Liver (tissue), 9 donors: ENCODE results near the gene DOK6. TPM values are rescaled to one million over a fixed set of nuclear protein-coding genes. Genes with fewer than 3 reads are reported as not detected.
"Not testable (repeated sequence)": the region's sequence is repeated elsewhere in the genome, so short reads cannot be mapped to it uniquely, and the experiment has no call there.

ENCODE experiments used
- DNase-seq: peaks from one replicate; pipeline ENCODE4 v3.0.0-alpha.2; 2017; ENCODE audit warnings: low spot score
- H3K27ac ChIP-seq, 2 donors: one replicate each; pipeline ENCODE4 v1.7.0; 2013; ENCODE audit warnings: inconsistent platforms in 2 of 2, low read length in 2 of 2, control low read depth in 1 of 2, low read depth in 1 of 2, mild to moderate bottlenecking in 1 of 2
- H3K27me3 ChIP-seq, 4 donors: one replicate each; pipeline versions ENCODE4 v1.6.1 to v1.7.0; 2013; ENCODE audit warnings: low read length in 3 of 4, inconsistent platforms in 1 of 4, mild to moderate bottlenecking in 1 of 4, moderate library complexity in 1 of 4; ENCODE audit not compliant: control insufficient read depth in 4 of 4, insufficient read depth in 4 of 4
- H3K36me3 ChIP-seq, 4 donors: one replicate each; pipeline versions ENCODE4 v1.6.1 to v1.7.0; 2013; ENCODE audit warnings: low read length in 3 of 4, mild to moderate bottlenecking in 3 of 4, low read depth in 1 of 4, moderate library complexity in 1 of 4; ENCODE audit not compliant: control insufficient read depth in 4 of 4, insufficient read depth in 3 of 4
- H3K4me1 ChIP-seq, 4 donors: one replicate each; pipeline versions ENCODE4 v1.6.1 to v1.7.0; 2013; ENCODE audit warnings: low read length in 3 of 4, mild to moderate bottlenecking in 3 of 4, moderate library complexity in 1 of 4; ENCODE audit not compliant: control insufficient read depth in 4 of 4, insufficient read depth in 4 of 4
- H3K4me3 ChIP-seq, 3 donors: one replicate each; pipeline versions ENCODE4 v1.6.1 to v1.7.0; 2013; ENCODE audit warnings: low read length in 3 of 3, control low read depth in 1 of 3, low read depth in 1 of 3, mild to moderate bottlenecking in 1 of 3
- H3K9ac ChIP-seq, 2 donors: one replicate each; pipeline ENCODE4 v1.7.0; 2013; ENCODE audit warnings: low read length in 2 of 2, mild to moderate bottlenecking in 2 of 2, moderate library complexity in 2 of 2, control low read depth in 1 of 2, low read depth in 1 of 2
- H3K9me3 ChIP-seq, 4 donors: one replicate each; pipeline versions ENCODE4 v1.6.1 to v1.7.0; 2013; ENCODE audit warnings: low read length in 3 of 4; ENCODE audit not compliant: control insufficient read depth in 4 of 4
- EGR1 ChIP-seq, 2 donors: IDR thresholded peaks; 2 replicates each; pipeline ENCODE4 v1.6.1; 2016 to 2018; ENCODE audit warnings: antibody characterized with exemption in 2 of 2, low read depth in 2 of 2
- FOXA2 ChIP-seq: IDR thresholded peaks from 2 replicates; pipeline ENCODE4 v1.6.1; 2016; ENCODE audit warnings: antibody characterized with exemption
- GABPA ChIP-seq, 2 donors: IDR thresholded peaks in 1 of 2; conservative IDR thresholded peaks in 1 of 2; 2 replicates each; pipeline ENCODE4 v1.6.1; 2016; ENCODE audit warnings: antibody characterized with exemption in 2 of 2, mild to moderate bottlenecking in 1 of 2, moderate library complexity in 1 of 2
- HNF4A ChIP-seq, 2 donors: conservative IDR thresholded peaks; 2 replicates each; pipeline ENCODE4 v1.6.1; 2016; ENCODE audit warnings: antibody characterized with exemption in 2 of 2, mild to moderate bottlenecking in 2 of 2
- HNF4G ChIP-seq: IDR thresholded peaks from 2 replicates; pipeline ENCODE4 v1.6.1; 2016; ENCODE audit warnings: antibody characterized with exemption
- JUND ChIP-seq, 2 donors: IDR thresholded peaks; 2 replicates each; pipeline ENCODE4 v1.6.1; 2016; ENCODE audit warnings: antibody characterized with exemption in 2 of 2
- NR2F2 ChIP-seq: IDR thresholded peaks from 2 replicates; pipeline ENCODE4 v1.6.1; 2016; ENCODE audit warnings: antibody characterized with exemption
- RAD21 ChIP-seq, 2 donors: IDR thresholded peaks; 2 replicates each; pipeline ENCODE4 v1.6.1; 2016; ENCODE audit warnings: antibody characterized with exemption in 2 of 2, mild to moderate bottlenecking in 2 of 2
- RXRA ChIP-seq, 2 donors: IDR thresholded peaks; 2 replicates each; pipeline ENCODE4 v1.6.1; 2017 to 2018; ENCODE audit warnings: antibody characterized with exemption in 2 of 2, mild to moderate bottlenecking in 1 of 2
- SP1 ChIP-seq: IDR thresholded peaks from 2 replicates; pipeline ENCODE4 v1.6.1; 2018; ENCODE audit warnings: antibody characterized with exemption, mild to moderate bottlenecking
- TAF1 ChIP-seq: conservative IDR thresholded peaks from 2 replicates; pipeline ENCODE4 v1.6.1; 2016; ENCODE audit warnings: antibody characterized with exemption, mild to moderate bottlenecking
- YY1 ChIP-seq: IDR thresholded peaks from 2 replicates; pipeline ENCODE4 v1.6.1; 2016; ENCODE audit warnings: antibody characterized with exemption, mild to moderate bottlenecking
- WGBS: extraction: QIAGEN DNeasy Blood & Tissue Kit; methylation state at CpG from one replicate; pipeline ENCODE4 v1.1.7; 2013; 5-methylcytosine and 5-hydroxymethylcytosine counted together
- polyA plus RNA-seq, 2 donors: library from polyadenylated mRNA; stranded (reverse) in 1 of 2; unstranded in 1 of 2; fragments of 200-250 nt in 1 of 2; fragments of >200 nt in 1 of 2; fragmentation: Nextera tagmentation in 1 of 2; extraction: Ambion mirVana in 1 of 2; gene quantifications; one replicate each; pipeline versions ENCODE4 v1.2.1 to v1.2.3, GENCODE V29; 2013 to 2015
- total RNA-seq, 2 donors: library from RNA; depleted of rRNA; stranded (reverse); fragments of >200 nt; gene quantifications; one replicate each; pipeline ENCODE4 v1.2.3, GENCODE V29; 2014
- TF ChIP-seq, protein P1 (sequence below): IDR thresholded peaks from 2 replicates; pipeline ENCODE4 v1.6.1; 2016; ENCODE audit warnings: antibody characterized with exemption
- TF ChIP-seq, protein P2 (sequence below): IDR thresholded peaks from 2 replicates; pipeline ENCODE4 v1.6.1; 2016; ENCODE audit warnings: antibody characterized with exemption
- TF ChIP-seq, protein P3 (sequence below): fragments of 150-350 bp; IDR thresholded peaks from 2 replicates; pipeline ENCODE4 v1.5.1; 2017; ENCODE audit warnings: improper control_type of control experiment, low read depth, low read length; ENCODE audit not compliant: missing input control
- TF ChIP-seq, protein P4 (sequence below): IDR thresholded peaks from 2 replicates; pipeline ENCODE4 v1.6.1; 2016; ENCODE audit warnings: antibody characterized with exemption
- TF ChIP-seq, protein P5 (sequence below): IDR thresholded peaks from 2 replicates; pipeline ENCODE4 v1.6.1; 2016; ENCODE audit warnings: antibody characterized with exemption, mild to moderate bottlenecking
- donor health status: healthy.
- donor health status: healthy.
- donor health status: healthy.
- donor health status: healthy.
- donor health status: healthy.

DOK6 gene
- total and polyA plus RNA-seq, 4 donors = 0.08 to 1.1 (median 0.67) TPM

DNA sequence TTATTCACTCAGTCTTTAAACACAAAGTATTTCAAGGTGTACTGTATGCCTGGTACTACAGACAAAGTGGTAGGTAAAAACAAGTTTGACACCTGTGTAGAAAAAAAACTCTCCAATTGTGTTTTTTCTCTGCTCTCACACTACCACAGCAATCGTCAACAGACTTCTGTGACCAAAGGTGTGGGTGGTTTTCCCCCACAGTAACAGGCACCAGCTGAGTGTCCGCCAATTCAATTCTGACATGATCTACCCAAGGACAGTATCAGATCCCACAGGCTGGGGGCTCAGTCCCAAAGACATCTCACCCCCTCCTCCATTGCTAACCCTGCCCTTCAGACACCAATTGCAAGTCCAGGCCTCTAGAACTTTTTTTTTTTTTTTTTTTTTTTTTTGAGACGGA is 475.8 kb downstream of the DOK6 start:
- TF ChIP-seq RAD21 (IDR thresholded peaks at IDR 0.05) (no peak), EGR1 (IDR thresholded peaks at IDR 0.05; ENCODE audit: low read depth in 2 of 2) (no peak), FOXA2 (no peak), TAF1 (no peak)
- Histone ChIP-seq H3K4me3 (no peak overlapping the region), H3K27me3 (no peaks in the 10 kb centered on the region), H3K36me3 (no peaks in the 10 kb centered on the region), H3K4me1 (no peaks in the 10 kb centered on the region), H3K9me3 (no peaks in the 10 kb centered on the region), H3K9ac (no peak overlapping the region), H3K27ac (no peak overlapping the region)
- 94% methylated on average over 3 of the region's 3 CpGs for WGBS
- DNase-seq = no peak

DNA sequence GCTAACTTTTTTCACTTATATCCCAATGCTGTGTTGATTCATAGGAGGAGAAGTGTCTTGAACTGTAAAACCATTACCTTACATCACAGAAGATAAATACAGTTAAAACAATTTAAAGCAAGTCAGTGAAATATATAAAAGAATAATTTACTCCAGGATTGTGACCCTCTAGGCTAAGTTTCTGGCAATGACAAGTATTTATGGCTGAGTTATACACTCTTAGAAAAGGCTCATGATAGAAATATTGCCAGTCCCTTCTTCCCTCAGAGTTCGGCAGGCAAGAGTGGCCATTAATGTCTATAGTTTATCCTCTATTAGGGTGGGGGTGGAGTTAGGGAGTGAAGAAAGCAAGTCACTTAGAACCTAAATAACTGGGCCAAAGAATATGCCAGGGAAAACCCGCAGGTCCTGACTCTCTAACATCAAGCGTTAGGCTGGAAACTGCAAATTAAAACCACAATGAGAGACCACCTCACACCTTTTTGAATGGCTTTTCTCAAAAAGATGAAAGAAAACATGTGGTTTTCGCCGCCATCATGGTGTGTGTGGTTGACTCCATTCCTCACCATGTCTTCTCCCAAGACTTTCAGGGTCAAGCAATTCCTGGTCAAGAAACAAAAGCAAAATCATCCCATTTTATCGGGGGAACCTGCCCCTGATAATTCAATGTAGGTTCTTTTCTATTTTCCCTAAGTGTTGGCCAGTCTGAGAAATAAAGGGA is 477.7 kb downstream of the DOK6 start:
- Histone ChIP-seq H3K36me3 (no peaks in the 10 kb centered on the region), H3K4me3 (no peak overlapping the region), H3K27ac (no peak overlapping the region), H3K9me3 (no peaks in the 10 kb centered on the region), H3K4me1 (no peaks in the 10 kb centered on the region), H3K27me3 (no peaks in the 10 kb centered on the region), H3K9ac (no peak overlapping the region)
- WGBS = 93% methylated on average over 6 of the region's 6 CpGs
- TF ChIP-seq JUND (IDR thresholded peaks at IDR 0.05) (no peak), SP1 (no peak), GABPA (IDR thresholded peaks at IDR 0.05 in 1 of 2, conservative IDR thresholded peaks at IDR 0.05 in 1 of 2) (no peak), HNF4A (conservative IDR thresholded peaks at IDR 0.05) (no peak), RAD21 (IDR thresholded peaks at IDR 0.05) (no peak), RXRA (IDR thresholded peaks at IDR 0.05) (no peak), NR2F2 (no peak), YY1 (no peak), HNF4G (no peak), EGR1 (IDR thresholded peaks at IDR 0.05; ENCODE audit: low read depth in 2 of 2) (no peak)
- TF ChIP-seq, protein P1, sequence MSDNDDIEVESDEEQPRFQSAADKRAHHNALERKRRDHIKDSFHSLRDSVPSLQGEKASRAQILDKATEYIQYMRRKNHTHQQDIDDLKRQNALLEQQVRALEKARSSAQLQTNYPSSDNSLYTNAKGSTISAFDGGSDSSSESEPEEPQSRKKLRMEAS = no peak
- TF ChIP-seq, protein P2, sequence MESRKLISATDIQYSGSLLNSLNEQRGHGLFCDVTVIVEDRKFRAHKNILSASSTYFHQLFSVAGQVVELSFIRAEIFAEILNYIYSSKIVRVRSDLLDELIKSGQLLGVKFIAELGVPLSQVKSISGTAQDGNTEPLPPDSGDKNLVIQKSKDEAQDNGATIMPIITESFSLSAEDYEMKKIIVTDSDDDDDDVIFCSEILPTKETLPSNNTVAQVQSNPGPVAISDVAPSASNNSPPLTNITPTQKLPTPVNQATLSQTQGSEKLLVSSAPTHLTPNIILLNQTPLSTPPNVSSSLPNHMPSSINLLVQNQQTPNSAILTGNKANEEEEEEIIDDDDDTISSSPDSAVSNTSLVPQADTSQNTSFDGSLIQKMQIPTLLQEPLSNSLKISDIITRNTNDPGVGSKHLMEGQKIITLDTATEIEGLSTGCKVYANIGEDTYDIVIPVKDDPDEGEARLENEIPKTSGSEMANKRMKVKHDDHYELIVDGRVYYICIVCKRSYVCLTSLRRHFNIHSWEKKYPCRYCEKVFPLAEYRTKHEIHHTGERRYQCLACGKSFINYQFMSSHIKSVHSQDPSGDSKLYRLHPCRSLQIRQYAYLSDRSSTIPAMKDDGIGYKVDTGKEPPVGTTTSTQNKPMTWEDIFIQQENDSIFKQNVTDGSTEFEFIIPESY = no peak
- TF ChIP-seq, protein P3, sequence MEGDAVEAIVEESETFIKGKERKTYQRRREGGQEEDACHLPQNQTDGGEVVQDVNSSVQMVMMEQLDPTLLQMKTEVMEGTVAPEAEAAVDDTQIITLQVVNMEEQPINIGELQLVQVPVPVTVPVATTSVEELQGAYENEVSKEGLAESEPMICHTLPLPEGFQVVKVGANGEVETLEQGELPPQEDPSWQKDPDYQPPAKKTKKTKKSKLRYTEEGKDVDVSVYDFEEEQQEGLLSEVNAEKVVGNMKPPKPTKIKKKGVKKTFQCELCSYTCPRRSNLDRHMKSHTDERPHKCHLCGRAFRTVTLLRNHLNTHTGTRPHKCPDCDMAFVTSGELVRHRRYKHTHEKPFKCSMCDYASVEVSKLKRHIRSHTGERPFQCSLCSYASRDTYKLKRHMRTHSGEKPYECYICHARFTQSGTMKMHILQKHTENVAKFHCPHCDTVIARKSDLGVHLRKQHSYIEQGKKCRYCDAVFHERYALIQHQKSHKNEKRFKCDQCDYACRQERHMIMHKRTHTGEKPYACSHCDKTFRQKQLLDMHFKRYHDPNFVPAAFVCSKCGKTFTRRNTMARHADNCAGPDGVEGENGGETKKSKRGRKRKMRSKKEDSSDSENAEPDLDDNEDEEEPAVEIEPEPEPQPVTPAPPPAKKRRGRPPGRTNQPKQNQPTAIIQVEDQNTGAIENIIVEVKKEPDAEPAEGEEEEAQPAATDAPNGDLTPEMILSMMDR = no peak
- TF ChIP-seq, protein P4, sequence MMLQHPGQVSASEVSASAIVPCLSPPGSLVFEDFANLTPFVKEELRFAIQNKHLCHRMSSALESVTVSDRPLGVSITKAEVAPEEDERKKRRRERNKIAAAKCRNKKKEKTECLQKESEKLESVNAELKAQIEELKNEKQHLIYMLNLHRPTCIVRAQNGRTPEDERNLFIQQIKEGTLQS = no peak
- TF ChIP-seq, protein P5, sequence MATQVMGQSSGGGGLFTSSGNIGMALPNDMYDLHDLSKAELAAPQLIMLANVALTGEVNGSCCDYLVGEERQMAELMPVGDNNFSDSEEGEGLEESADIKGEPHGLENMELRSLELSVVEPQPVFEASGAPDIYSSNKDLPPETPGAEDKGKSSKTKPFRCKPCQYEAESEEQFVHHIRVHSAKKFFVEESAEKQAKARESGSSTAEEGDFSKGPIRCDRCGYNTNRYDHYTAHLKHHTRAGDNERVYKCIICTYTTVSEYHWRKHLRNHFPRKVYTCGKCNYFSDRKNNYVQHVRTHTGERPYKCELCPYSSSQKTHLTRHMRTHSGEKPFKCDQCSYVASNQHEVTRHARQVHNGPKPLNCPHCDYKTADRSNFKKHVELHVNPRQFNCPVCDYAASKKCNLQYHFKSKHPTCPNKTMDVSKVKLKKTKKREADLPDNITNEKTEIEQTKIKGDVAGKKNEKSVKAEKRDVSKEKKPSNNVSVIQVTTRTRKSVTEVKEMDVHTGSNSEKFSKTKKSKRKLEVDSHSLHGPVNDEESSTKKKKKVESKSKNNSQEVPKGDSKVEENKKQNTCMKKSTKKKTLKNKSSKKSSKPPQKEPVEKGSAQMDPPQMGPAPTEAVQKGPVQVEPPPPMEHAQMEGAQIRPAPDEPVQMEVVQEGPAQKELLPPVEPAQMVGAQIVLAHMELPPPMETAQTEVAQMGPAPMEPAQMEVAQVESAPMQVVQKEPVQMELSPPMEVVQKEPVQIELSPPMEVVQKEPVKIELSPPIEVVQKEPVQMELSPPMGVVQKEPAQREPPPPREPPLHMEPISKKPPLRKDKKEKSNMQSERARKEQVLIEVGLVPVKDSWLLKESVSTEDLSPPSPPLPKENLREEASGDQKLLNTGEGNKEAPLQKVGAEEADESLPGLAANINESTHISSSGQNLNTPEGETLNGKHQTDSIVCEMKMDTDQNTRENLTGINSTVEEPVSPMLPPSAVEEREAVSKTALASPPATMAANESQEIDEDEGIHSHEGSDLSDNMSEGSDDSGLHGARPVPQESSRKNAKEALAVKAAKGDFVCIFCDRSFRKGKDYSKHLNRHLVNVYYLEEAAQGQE = no peak
- DNase-seq = no peak

DNA sequence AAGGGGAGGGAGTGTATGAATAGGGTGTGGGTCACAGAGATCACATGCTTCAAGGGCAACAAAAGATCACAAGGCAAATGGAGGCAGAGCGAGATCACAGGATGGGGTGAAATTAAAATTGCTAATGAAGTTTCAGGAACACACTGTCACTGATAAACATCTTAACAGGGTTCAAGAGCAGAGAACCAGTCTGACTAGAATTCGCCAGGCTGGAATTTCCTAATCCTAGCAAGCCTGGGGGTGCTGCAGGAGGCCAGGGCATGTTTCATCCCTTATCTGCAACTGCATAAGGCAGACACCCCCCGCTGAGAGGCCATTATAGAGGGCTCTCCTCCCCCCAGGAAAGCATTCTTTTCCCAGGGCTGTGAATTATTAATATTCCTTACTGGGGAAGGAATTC is 478.4 kb downstream of the DOK6 start:
- not testable (repeated sequence) for H3K36me3 ChIP-seq, H3K27me3 ChIP-seq, H3K9me3 ChIP-seq, DNase-seq, H3K4me1 ChIP-seq, H3K4me3 ChIP-seq, H3K9ac ChIP-seq, H3K27ac ChIP-seq
- WGBS = 97% methylated on average over 3 of the region's 3 CpGs
